RWPE1 (cell line): ENCODE measurements around the gene KCNN2.

ENCODE experiments used
- CTCF ChIA-PET: fragments of 350-600 bp; sonication (Branson Sonifier 250); formaldehyde crosslinking; extraction: SDS; loops from one replicate; lab custom pipeline; 2021; lab: Yijun Ruan, JAX
- POLR2A ChIA-PET: fragments of 400-600 bp; formaldehyde crosslinking; extraction: SDS; loops from one replicate; lab custom pipeline; 2020; ENCODE audit warnings: antibody characterized with exemption; ENCODE audit not compliant: low non-redundant PET; lab: Yijun Ruan, JAX
- DNase-seq: peaks from one replicate; pipeline ENCODE4 v3.0.0; 2012; ENCODE audit warnings: low spot score
- H3K27ac ChIP-seq: fragments of 450-650 bp; 2 replicates; pipeline ENCODE4 v1.5.1; 2017
- TF ChIP-seq, protein P1 (sequence below): fragments of 450-650 bp; conservative IDR thresholded peaks from 2 replicates; pipeline ENCODE4 v1.5.1; 2017; ENCODE audit warnings: low read depth, mild to moderate bottlenecking

The KCNN2 gene

DNA sequence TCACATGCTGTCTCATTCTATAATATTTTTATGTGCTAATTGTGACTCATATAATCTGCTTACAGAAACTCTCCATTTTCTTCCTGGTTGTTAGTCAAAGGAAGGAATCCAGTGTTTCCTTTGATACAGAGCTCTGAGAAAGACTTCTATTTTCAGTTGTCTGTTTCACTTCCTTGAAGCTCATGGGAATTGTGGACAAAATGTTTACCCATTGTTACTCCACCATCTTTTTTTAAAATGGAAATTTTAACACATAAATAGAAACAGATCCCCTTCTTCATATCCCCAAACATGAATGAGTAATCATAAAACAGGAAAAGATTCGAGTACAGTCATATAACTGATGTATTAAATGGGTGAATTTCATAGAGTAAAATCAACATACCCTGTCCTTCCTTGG is 42.0 kb upstream of the KCNN2 start:
- no peak overlapping the region for H3K27ac ChIP-seq
- DNase-seq = no peak
- TF ChIP-seq, protein P1, sequence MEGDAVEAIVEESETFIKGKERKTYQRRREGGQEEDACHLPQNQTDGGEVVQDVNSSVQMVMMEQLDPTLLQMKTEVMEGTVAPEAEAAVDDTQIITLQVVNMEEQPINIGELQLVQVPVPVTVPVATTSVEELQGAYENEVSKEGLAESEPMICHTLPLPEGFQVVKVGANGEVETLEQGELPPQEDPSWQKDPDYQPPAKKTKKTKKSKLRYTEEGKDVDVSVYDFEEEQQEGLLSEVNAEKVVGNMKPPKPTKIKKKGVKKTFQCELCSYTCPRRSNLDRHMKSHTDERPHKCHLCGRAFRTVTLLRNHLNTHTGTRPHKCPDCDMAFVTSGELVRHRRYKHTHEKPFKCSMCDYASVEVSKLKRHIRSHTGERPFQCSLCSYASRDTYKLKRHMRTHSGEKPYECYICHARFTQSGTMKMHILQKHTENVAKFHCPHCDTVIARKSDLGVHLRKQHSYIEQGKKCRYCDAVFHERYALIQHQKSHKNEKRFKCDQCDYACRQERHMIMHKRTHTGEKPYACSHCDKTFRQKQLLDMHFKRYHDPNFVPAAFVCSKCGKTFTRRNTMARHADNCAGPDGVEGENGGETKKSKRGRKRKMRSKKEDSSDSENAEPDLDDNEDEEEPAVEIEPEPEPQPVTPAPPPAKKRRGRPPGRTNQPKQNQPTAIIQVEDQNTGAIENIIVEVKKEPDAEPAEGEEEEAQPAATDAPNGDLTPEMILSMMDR = no peak
- CTCF ChIA-PET = no interaction called here
- POLR2A ChIA-PET = no interaction called here

DNA sequence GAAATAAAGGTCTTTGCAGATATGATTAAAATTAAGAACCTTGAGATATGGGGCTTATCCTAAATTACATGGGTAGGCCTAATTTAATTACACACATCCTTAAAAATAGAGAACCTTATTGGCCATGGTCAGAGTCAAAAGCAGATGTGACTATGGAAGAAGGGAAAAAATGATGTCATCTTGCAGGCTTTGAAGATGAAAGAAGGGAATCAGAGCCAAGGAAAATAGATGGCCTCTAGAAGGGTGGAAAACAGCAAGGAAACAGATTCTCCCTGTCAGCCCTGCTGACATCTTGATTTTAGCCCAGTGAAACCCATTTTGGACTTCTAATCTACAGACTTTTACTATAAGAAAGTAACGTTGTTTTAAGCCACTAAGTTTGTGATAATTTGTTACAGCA is 37.6 kb upstream of the KCNN2 start:
- POLR2A ChIA-PET = no interaction called here
- TF ChIP-seq, protein P1 = no peak
- CTCF ChIA-PET = no interaction called here
- no peak overlapping the region for H3K27ac ChIP-seq
- no peak for DNase-seq

DNA sequence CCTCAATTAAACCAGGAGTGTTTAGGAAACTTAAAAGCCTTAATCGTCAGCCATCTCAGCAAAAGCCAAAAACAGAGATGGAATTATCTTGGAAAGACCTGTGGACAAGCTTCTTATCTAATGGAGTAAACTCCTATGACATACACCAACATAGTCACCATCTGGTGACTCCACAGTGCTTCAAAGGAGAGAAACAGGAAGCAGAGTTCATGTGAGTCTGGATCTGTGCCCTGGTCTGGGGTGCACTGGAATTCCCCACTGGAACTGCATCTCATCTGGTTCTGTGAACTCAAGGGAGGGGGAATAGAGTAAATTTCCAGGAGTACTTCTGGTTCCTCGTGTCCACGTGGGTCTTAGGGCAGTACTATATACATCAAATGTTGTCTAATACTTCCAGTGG is 36.3 kb upstream of the KCNN2 start:
- no peak for DNase-seq
- ChIA-PET CTCF (interaction anchor here (0.6 kb wide), 1 partner anchor 39 kb away, joined by 5 read pairs; no protein-coding TSS in a partner anchor), POLR2A (no interaction called here)
- TF ChIP-seq, protein P1 = no peak
- H3K27ac ChIP-seq = no peak overlapping the region

- DNase-seq = no peak
- CTCF ChIA-PET = no interaction called here
- TF ChIP-seq, protein P1 = no peak
- POLR2A ChIA-PET = no interaction called here
- H3K27ac ChIP-seq = no peak overlapping the region
Measured at GRCh38 chr5:114327474-114327873, 34.4 kb upstream of the KCNN2 start.

DNA sequence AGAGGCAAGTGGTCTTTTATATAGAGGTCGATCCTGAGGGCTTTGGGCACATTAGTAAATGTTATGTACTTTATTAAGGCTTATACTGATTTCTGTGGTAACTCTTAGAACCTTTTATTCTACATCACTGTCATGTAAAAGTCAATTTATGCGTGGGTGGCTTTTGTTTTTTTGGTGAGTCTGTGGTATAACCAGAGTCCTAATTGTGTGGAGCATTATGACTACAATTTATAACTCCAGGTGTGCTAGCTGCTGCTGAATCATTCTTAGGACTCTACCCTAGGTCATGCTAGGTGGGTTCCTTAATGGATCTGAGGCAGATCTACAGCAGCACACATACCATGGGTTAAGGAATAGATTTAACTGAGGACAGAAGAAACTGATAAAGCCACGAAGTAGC is 33.9 kb upstream of the KCNN2 start:
- ChIA-PET POLR2A (no interaction called here), CTCF (no interaction called here)
- no peak overlapping the region for H3K27ac ChIP-seq
- DNase-seq = no peak
- TF ChIP-seq, protein P1 = no peak

GRCh38 chr5:114330916-114331531 is 30.8 kb upstream of the KCNN2 start:
- H3K27ac ChIP-seq = no peak overlapping the region
- CTCF ChIA-PET = interaction anchor here (0.6 kb wide), 3 partner anchors 383 to 1664 kb away, joined by 3 read pairs; no protein-coding TSS in a partner anchor
- POLR2A ChIA-PET = no interaction called here
- no peak for DNase-seq
- TF ChIP-seq, protein P1 = no peak
